ENCODE data around the gene FCER1G.

FCER1G gene

DNA sequence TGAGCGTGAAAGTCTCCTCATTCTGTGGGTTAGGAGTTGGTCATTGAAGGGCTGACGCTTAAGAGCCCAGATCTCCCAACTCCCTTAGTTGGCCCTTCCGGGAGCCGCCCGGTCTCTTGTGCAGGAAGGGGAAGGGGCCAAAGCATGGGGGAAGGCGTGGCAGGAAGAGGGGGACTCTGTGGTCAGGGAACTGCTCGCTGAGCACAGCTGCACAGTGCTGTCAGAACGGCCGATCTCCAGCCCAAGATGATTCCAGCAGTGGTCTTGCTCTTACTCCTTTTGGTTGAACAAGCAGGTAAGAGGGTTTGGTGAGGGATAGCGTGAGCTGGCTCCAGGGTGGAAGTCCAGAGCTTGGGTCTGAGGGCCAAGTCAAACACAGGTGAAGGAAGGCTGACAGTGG lies at the start of gene FCER1G:
FCER1G (plus strand) TSS at position 220 of the 400 bp plus-strand sequence; CDS start at position 247, 27 bp downstream.
- no peak for DNase-seq

DNA sequence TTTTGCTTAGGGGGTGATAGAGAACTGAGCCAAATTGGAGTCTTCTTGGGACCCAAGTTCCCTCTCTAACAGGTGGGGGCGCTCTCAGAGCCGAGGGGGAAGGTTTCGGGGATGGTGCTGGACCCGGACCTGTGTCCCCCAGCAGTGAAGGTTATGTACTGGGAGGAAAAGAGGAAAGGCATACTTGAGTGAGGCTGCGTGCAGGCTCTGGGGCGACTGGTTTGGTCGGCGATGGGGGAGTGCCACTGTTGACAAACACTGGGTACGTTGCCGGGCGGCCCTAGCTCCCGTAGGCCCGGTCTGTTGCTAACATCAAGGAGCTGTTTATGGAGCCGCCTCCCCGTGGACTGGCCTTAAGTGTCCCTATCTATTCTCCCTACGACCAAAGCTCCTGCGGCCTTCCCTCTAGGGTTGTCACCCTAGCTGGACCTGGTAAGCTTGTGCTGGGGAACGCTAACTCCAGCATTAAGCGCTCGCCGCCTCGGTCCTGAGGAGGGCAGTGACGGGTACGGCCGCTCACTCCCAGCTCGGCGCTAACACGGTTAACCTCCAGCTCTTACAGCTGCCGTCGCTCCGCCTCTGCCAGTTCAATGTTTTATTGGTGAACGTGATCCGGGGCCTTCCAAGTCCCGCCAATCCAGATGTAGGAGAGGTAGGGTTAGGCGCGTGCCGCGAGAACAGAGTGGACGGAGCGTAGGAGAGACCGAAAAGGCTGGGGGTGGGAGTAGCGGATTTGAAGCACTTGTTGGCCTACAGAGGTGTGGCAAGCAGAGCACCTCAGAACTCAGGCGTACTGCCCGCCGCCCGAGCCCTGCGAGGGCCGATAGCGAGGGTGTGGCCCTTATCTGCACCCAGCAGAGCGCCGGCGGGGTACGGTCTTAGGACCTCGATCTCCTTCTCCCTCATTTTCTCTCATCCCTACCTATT lies 49.1 kb upstream of the FCER1G start, which contains the start of gene PPOX:
PPOX (plus strand) TSS at position 685 of the 927 bp plus-strand sequence. CDS start 422 bp downstream, outside the sequence.
- peak; percentile 99 for DNase-seq

DNA sequence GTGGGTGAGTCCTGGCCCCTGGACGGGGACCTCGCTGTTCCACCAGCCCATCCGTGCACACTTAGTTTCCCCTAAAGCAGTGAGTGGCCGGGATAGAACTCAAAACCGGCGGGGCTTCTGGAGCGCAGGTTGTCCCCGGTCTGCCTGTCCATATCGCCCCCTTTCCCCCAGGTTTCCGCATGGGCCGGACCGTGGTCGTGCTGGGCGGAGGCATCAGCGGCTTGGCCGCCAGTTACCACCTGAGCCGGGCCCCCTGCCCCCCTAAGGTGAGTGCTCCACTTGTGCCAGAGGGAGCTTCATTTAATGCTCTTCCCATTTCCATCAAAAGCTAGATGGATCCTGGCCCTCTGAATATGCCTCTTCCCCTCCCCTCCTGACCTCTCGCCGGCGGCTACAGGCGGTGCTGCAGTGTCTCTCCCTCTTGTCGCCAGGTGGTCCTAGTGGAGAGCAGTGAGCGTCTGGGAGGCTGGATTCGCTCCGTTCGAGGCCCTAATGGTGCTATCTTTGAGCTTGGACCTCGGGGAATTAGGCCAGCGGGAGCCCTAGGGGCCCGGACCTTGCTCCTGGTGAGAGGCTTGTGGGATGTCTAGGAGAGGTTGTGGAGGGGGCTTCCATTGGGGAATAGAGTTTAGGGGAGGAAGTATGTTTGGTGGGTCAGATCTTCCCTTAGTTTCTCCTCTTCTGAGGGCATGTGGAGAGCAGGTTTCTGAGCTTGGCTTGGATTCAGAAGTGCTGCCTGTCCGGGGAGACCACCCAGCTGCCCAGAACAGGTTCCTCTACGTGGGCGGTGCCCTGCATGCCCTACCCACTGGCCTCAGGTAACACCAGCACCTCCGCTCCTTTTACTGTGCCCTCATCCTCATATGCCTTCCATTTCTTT lies 48.2 kb upstream of the FCER1G start:
- peak; percentile 48 for DNase-seq

GRCh38 chr1:161168906-161169305 lies 46.2 kb upstream of the FCER1G start:
- DNase-seq: no peak

GRCh38 chr1:161171191-161171590 lies 43.9 kb upstream of the FCER1G start:
- no peak for DNase-seq

DNA sequence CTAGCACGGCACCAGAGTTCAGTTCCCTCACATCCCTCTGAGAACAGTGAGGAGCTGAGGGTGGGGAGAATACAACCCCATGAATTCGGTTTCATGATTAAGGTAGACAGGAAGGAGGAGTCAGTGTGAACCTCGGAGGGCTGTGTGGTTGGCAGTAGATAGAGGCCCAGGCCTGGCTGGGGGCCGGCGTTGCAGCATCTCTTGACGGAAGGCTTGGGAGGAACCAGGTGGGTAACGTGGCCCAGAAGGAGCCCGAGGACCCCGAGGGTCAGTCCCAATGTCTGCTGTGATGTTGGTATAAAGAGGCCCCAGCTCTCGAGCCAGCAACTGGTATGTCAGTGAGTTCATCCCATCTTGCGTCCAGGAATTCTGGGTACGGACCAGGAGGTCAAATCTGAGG lies 43.4 kb upstream of the FCER1G start:
- DNase-seq: no peak

DNA sequence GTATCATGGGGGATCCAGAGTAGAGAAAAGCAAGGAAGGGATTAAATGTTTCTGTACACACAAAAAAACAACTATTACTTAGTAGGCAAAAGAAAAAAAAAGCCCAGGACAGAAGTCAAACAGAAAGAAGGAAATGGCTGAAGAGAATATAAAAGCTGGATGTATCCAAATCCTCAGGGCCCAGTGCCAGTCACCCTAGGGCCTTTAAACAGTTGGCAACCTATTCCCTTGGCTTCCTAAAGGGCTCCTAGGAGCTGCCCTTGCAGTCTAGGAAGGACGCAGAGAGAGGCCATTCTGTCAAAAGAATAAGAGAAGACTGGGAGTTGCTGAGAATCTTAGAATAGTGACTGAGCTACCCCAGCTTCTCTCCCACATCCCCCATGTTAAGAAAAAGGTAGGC lies 42.7 kb upstream of the FCER1G start:
- no peak for DNase-seq

GRCh38 chr1:161172776-161173376 lies 42.2 kb upstream of the FCER1G start:
- DNase-seq: no peak

- DNase-seq: no peak
Measured at GRCh38 chr1:161173711-161174110, 41.4 kb upstream of the FCER1G start.

- no peak for DNase-seq
Measured at GRCh38 chr1:161174911-161175310, 40.2 kb upstream of the FCER1G start.

- DNase-seq: peak; percentile 56
Measured at GRCh38 chr1:161175771-161176453, 39.2 kb upstream of the FCER1G start.

- no peak for DNase-seq
Measured at GRCh38 chr1:161176468-161177111, 38.5 kb upstream of the FCER1G start.

GRCh38 chr1:161177112-161177935 lies 37.8 kb upstream of the FCER1G start, which contains the start of gene B4GALT3:
B4GALT3 (minus strand) TSS chr1:161177507; CDS start chr1:161176060, 1,447 bp downstream.
- DNase-seq: peak; percentile 91

DNA sequence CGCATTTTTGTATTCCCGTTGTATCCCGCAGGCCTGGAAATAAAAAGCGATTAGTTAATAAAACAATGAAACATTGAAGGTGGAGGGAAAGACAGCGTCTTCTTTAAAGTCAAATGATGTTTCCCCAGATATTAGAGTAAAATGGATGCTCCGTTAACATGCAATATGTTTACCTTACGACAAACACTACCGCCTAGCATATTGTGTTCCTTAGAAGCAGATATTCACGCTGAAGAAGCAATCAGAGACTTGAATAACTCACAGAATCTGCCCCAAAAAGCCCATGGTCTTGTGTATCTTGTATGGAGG lies 37.2 kb upstream of the FCER1G start:
- no peak for DNase-seq

DNA sequence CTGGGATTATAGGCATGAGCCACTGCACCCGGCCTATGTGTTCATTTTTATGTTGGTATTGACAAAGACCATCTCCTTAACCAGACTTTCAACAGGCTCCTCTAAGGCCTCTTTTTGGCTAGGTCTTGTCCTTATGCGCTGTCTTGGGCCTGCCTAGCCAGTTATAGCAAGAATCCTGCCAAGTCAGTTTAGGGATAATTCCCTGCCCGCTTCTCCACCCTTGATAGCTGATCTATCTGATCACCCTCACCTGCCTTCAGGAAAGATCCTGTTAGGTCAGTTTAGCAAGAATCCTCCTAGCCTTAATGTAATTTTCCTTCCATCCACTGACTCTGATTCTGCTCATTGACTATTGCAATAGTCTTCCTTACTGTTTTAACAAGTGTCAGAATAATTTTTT lies 35.4 kb upstream of the FCER1G start:
- no peak for DNase-seq

DNA sequence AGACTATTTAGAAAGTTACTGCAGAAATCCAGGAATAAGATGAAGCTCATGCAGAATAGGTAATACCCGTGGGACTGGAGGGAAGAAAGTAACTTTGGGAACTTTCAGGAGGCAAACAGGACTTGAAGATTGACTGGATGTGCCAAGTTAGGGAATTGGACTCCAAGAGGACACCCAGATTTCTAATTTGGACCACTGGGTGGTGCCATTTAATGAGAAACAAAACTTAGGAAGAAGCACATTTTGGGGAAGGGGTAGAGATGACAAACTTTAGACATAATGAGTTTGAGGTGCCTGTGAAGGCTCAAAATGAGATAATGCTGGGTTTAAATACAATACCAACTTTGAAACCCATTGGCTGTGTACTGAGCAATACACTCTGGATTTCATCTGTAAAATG lies 34.5 kb upstream of the FCER1G start:
- DNase-seq: no peak

DNA sequence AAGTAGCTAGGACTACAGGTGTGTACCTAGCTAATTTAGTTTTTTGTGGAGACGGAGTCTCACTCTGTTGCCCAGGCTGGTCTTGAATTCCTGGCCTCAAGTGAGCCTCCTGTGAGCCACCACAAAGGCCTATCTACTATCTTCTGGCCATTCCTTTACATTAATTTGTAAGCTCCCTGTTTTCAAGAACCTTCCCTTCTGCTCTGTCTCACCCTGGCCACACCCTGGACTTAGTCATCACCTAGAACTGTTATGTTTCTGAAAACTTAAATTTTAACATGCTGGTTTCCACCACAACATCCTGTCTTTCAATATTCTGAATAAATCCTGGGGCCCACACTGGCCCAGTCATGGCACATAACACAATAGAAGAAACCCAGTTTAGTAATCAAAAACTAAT lies 32.9 kb upstream of the FCER1G start:
- no peak for DNase-seq

DNA sequence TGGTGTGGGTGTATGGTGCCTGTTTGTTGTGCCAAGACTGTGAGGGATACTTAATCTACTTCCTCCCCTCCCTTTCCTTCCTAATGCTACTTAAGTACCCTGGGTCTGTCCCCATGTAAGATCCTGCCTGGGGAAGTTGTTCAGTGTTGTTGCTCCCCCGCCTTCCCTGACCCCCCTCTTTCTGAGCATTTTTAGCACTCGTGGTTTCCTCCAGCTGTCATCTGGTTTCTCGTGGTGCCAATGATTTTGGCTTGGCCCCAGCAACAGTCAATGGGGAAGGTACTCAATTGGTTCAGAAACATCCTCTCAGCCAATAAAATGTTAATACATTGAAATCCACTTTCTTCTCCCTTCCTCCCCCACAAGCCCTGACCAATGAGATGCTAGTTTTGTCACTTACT lies 29.8 kb upstream of the FCER1G start:
- peak; percentile 97 for DNase-seq

- DNase-seq: peak; percentile 67
Measured at GRCh38 chr1:161185732-161186311, 29.3 kb upstream of the FCER1G start.

- DNase-seq: no peak
Measured at GRCh38 chr1:161187311-161187710, 27.8 kb upstream of the FCER1G start.

DNA sequence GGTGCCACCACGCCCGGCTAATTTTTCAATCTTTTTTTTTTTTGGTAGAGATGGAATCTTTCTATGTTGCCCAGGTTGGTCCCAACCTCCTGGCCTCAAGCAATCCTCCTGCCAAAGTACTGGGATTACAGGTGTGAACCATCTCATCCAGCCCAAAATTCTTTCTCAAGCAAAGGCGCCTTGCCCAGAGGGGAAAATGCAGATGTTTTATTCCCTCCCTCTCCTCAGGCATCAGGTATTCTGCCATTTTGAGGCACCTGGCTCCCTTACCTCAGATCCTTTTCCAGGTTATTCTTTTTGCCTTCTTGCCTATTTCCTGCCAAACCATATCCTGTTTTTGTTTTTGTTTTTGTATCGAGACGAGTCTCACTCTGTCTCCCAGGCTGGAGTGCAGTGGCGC lies 26.7 kb upstream of the FCER1G start:
- no peak for DNase-seq

Measured in RPMI8226 (cell line).